ENCODE measurements around the gene C1QTNF4. TPM values are rescaled to one million over a fixed set of nuclear protein-coding genes. Genes with fewer than 3 reads are reported as not detected.

C1QTNF4 gene
- total and polyA plus RNA-seq, 9 of the 15 experiments (the other 6 are each of a cell fraction or from before 2014, with no cell fraction given) = not detected

- no peak overlapping the region for H3K4me3 ChIP-seq
- peaks cover 0 to 21% of the 10 kb centered on the region in 2 experiments; a peak in 2 of 5 replicates for H3K4me1 ChIP-seq (replicated peaks in 1 of 2; ENCODE audit: control insufficient read depth in 2 of 2, insufficient read depth in 2 of 2, low read length in 2 of 2)
- no peak overlapping the region for H3K27ac ChIP-seq (ENCODE audit: extremely low read depth, low read depth, low read length)
- H3K9me3 ChIP-seq (replicated peaks; ENCODE audit: control insufficient read depth, insufficient read depth, low read depth, low read length) = no peaks in the 10 kb centered on the region
- DNase-seq (ENCODE audit: extremely low read depth in 1 of 4, low spot score in 3 of 4) (no peak), FAIRE-seq (no peak), ATAC-seq (no peak)
- H3K36me3 ChIP-seq (ENCODE audit: control insufficient read depth, insufficient read depth, low read length) = no peaks in the 10 kb centered on the region
- no TSS peak for BruUV-seq (replicated peaks)
- no peaks in the 10 kb centered on the region for H4K20me1 ChIP-seq (replicated peaks; ENCODE audit: control insufficient read depth, insufficient read depth, low read length)
- H3K79me2 ChIP-seq (ENCODE audit: control insufficient read depth, insufficient read depth, low read length) = no peaks in the 10 kb centered on the region
- POLR2A ChIA-PET = interaction anchor here (0.6 to 1.3 kb wide), 2 partner anchors 14 to 32 kb away, joined by 3 to 4 read pairs; no protein-coding TSS in a partner anchor
- H3K9ac ChIP-seq (ENCODE audit: insufficient read depth in 1 of 2, low read depth in 2 of 2, low read length in 2 of 2) = no peak overlapping the region
- H2AFZ ChIP-seq (ENCODE audit: low read depth, low read length) = no peak overlapping the region
- CTCF ChIA-PET (ENCODE audit: low intra/inter-chr PET ratio) = no interaction called here
- H3K4me2 ChIP-seq (ENCODE audit: insufficient read depth, low read length) = no peak overlapping the region
- intact Hi-C loops (cut with micrococcal nuclease) = no loop called here
- WGBS (ENCODE audit: insufficient coverage, low coverage, missing lambda C conversion rate) = 19% methylated on average over 7 of the region's 7 CpGs
- H3K9me1 ChIP-seq (ENCODE audit: control insufficient read depth, insufficient read depth, low read length) = peaks cover 3% of the 10 kb centered on the region
- H3K27me3 ChIP-seq (ENCODE audit: control insufficient read depth in 2 of 2, insufficient read depth in 2 of 2, low read length in 2 of 2) = peaks cover 24 to 35% of the 10 kb centered on the region in 2 experiments
- in situ Hi-C loops (cut with MboI) = no loop called here
- TF ChIP-seq DACH1 (IDR thresholded peaks at IDR 0.05; ENCODE audit: partially characterized antibody) (no peak), TSC22D4 (tag; IDR thresholded peaks at IDR 0.05) (no peak), ELF1 (tag; IDR thresholded peaks at IDR 0.05) (no peak), GABPB1 (CRISPR knock-in tag; IDR thresholded peaks at IDR 0.05) (no peak), ELK1 (CRISPR knock-in tag; IDR thresholded peaks at IDR 0.05) (no peak), FIP1L1 (IDR thresholded peaks at IDR 0.05; ENCODE audit: low read depth, low read length, poor library complexity, severe bottlenecking) (no peak), SPI1 (IDR thresholded peaks at IDR 0.05; ENCODE audit: borderline replicate concordance, low read depth, low read length) (no peak), ATF1 (CRISPR knock-in tag; IDR thresholded peaks at IDR 0.05) (no peak), ATF1 (tag; IDR thresholded peaks at IDR 0.05) (no peak), ZNF76 (CRISPR knock-in tag; IDR thresholded peaks at IDR 0.05; ENCODE audit: borderline replicate concordance) (no peak), CHAMP1 (IDR thresholded peaks at IDR 0.05) (no peak), ASH1L (IDR thresholded peaks at IDR 0.05; ENCODE audit: borderline replicate concordance, low read depth, partially characterized antibody) (no peak), ZC3H11A (IDR thresholded peaks at IDR 0.05; ENCODE audit: low read depth, low read length) (no peak), DEAF1 (CRISPR knock-in tag; IDR thresholded peaks at IDR 0.05) (no peak), FOXK2 (conservative IDR thresholded peaks at IDR 0.05 in 1 of 2, IDR thresholded peaks at IDR 0.05 in 1 of 2; ENCODE audit: low read depth in 2 of 2) (no peak), MXI1 (IDR thresholded peaks at IDR 0.05; ENCODE audit: low read depth, low read length) (no peak), TRIM24 (IDR thresholded peaks at IDR 0.05) (no peak)
Measured at GRCh38 chr11:47591764-47592163, 2.4 kb downstream of the C1QTNF4 start.

Data from K562 (cell line).